SU-DHL-6 (cell line): ENCODE data around the gene F3.
"Not testable (repeated sequence)": the region's sequence is repeated elsewhere in the genome, so short reads cannot be mapped to it uniquely, and the experiment has no call there.

Source experiments
- H2AFZ ChIP-seq: fragments of 200-600 bp; sonication (generic); 2 replicates; pipeline ENCODE4 v1.6.1; 2014; ENCODE audit warnings: low read depth, mild to moderate bottlenecking, moderate library complexity, mixed read lengths, antibody characterized with exemption, low read length; ENCODE audit not compliant: severe bottlenecking
- H3F3A ChIP-seq: fragments of 200-600 bp; shearing (Covaris generic); 2 replicates; pipeline ENCODE4 v1.6.0; 2016; ENCODE audit warnings: antibody characterized with exemption, mild to moderate bottlenecking; ENCODE audit not compliant: insufficient read depth
- H3K27ac ChIP-seq: fragments of 200-600 bp; sonication (generic); 2 replicates; pipeline ENCODE4 v1.5.1; 2016; ENCODE audit warnings: low read depth, mild to moderate bottlenecking, low read length, moderate library complexity, mixed read lengths
- H3K27me3 ChIP-seq: fragments of 200-600 bp; sonication (generic), shearing (Covaris generic); 2 replicates; pipeline ENCODE4 v1.6.0; 2014; ENCODE audit warnings: mild to moderate bottlenecking, low read length
- H3K36me3 ChIP-seq: fragments of 200-600 bp; sonication (generic); 2 replicates; pipeline ENCODE4 v1.6.1; 2014; ENCODE audit warnings: mild to moderate bottlenecking, low read length, mixed read lengths
- H3K4me2 ChIP-seq: fragments of 300-600, 200-600 bp; shearing (Covaris generic), sonication (generic); 2 replicates; pipeline ENCODE4 v1.6.0; 2014; ENCODE audit warnings: low read length, low read depth, mild to moderate bottlenecking; ENCODE audit not compliant: poor library complexity, severe bottlenecking
- H3K4me3 ChIP-seq: fragments of 200-600 bp; sonication (generic); 2 replicates; pipeline ENCODE4 v1.5.1; 2014; ENCODE audit warnings: antibody characterized with exemption, low read length, mild to moderate bottlenecking, mixed read lengths; ENCODE audit not compliant: insufficient read depth, poor library complexity, severe bottlenecking
- H3K79me2 ChIP-seq: fragments of 200-600 bp; sonication (generic); 2 replicates; pipeline ENCODE4 v1.6.1; 2014; ENCODE audit warnings: mild to moderate bottlenecking, low read length, moderate library complexity; ENCODE audit not compliant: insufficient read depth
- H3K9ac ChIP-seq: fragments of 200-600 bp; sonication (generic); 2 replicates; pipeline ENCODE4 v1.7.0; 2014; ENCODE audit warnings: mild to moderate bottlenecking, low read length
- H3K9me2 ChIP-seq: fragments of 200-600 bp; sonication (generic); replicated peaks from 2 replicates; pipeline ENCODE4 v1.6.1; 2014; ENCODE audit warnings: low read length; ENCODE audit not compliant: insufficient read depth
- H3K9me3 ChIP-seq: fragments of 200-600 bp; sonication (generic); 2 replicates; pipeline ENCODE4 v1.6.1; 2014; ENCODE audit warnings: low read length, mixed read lengths; ENCODE audit not compliant: insufficient read depth
- H4K20me1 ChIP-seq: fragments of 200-600 bp; sonication (generic); 2 replicates; pipeline ENCODE4 v1.6.1; 2014; ENCODE audit warnings: low read depth, mild to moderate bottlenecking, antibody characterized with exemption, low read length, moderate library complexity, mixed read lengths
- EZH2phosphoT487 ChIP-seq: fragments of 200-600 bp; sonication (generic), shearing (Covaris generic); conservative IDR thresholded peaks from 2 replicates; pipeline ENCODE4 v1.6.1; 2018; ENCODE audit warnings: mild to moderate bottlenecking, antibody characterized with exemption, low read length, moderate library complexity, mixed read lengths
- TF ChIP-seq, protein P1 (sequence below): fragments of 200-600 bp; sonication (generic); IDR thresholded peaks from one replicate; pipeline ENCODE4 v1.5.1; 2017; ENCODE audit warnings: antibody characterized with exemption, mild to moderate bottlenecking, low read length, moderate library complexity; ENCODE audit not compliant: insufficient read depth, poor library complexity, severe bottlenecking

The F3 gene

DNA sequence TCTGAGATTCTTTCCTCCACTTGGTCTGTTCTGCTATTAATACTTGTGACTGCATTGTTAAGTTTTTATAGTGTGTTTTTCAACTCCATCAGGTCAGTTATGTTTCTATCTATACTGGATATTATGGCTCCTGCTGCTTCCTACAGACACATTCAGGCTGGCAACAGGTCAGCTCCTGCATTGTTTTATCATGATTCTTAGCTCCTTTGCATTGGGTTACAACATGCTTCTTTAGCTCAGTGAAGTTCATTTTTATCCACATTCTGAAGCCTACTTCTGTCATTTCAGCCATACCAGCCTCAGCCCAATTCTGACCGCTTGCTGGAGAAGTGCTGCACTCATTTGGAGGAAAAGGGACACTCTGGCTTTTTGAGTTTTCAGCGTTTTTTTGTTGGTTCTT lies 37.3 kb upstream of the F3 start:
- Histone ChIP-seq H3K27ac (no peak overlapping the region), H3K9me3 (no peaks in the 10 kb centered on the region), H3K4me3 (no peak overlapping the region), H2AFZ (no peak overlapping the region), H3K9ac (no peak overlapping the region), H3K27me3 (no peaks in the 10 kb centered on the region), H3K79me2 (no peaks in the 10 kb centered on the region), H4K20me1 (no peaks in the 10 kb centered on the region), H3K36me3 (no peaks in the 10 kb centered on the region), H3F3A (no peaks in the 10 kb centered on the region), H3K9me2 (no peaks in the 10 kb centered on the region), H3K4me2 (no peak overlapping the region)
- TF ChIP-seq, protein P1, sequence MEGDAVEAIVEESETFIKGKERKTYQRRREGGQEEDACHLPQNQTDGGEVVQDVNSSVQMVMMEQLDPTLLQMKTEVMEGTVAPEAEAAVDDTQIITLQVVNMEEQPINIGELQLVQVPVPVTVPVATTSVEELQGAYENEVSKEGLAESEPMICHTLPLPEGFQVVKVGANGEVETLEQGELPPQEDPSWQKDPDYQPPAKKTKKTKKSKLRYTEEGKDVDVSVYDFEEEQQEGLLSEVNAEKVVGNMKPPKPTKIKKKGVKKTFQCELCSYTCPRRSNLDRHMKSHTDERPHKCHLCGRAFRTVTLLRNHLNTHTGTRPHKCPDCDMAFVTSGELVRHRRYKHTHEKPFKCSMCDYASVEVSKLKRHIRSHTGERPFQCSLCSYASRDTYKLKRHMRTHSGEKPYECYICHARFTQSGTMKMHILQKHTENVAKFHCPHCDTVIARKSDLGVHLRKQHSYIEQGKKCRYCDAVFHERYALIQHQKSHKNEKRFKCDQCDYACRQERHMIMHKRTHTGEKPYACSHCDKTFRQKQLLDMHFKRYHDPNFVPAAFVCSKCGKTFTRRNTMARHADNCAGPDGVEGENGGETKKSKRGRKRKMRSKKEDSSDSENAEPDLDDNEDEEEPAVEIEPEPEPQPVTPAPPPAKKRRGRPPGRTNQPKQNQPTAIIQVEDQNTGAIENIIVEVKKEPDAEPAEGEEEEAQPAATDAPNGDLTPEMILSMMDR, result no peak
- TF ChIP-seq EZH2phosphoT487, result no peak

DNA sequence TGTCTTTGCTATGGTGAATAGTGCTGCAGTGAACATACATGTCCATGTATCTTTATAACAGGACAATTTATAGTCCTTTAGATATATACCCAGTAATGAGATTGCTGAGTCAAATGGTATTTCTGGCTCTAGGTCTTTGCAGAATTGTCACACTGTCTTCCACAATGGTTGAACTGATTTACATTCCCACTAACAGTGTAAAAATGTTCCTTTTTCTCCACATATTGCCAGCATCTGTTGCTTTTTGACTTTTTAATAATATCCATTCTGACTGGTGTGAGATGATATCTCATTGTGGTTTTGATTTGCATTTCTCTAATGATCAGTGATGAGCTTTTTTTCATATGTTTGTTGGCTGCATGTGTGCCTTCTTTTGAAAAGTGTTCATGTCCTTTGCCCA lies 32.4 kb upstream of the F3 start:
- not testable (repeated sequence) for H3K79me2 ChIP-seq, H3K36me3 ChIP-seq, H3K27ac ChIP-seq, H3K4me3 ChIP-seq, H2AFZ ChIP-seq, H4K20me1 ChIP-seq, H3K27me3 ChIP-seq, H3K9me2 ChIP-seq, H3F3A ChIP-seq, H3K9ac ChIP-seq, H3K9me3 ChIP-seq, H3K4me2 ChIP-seq

DNA sequence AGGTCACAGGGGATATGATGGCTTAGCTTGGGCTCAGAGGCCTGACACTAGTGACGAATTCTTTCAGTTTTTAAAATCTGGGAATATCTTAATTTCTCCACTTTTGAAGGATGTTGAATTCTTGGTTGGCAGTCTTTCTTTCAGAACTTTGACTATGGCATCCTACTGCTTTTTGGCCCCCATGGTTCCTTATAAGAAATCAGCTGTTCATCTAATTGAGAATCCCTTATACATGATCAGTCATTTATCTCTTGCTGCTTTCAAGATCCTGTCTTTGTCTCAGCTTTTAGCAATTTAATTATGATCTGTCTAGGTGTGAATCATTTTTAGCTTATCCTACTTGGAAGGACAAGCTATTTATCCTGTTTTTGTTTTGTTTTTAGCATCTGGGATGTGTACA lies 31.2 kb upstream of the F3 start:
- no peaks in the 10 kb centered on the region for H3K27me3 ChIP-seq
- no peaks in the 10 kb centered on the region for H3F3A ChIP-seq
- no peak overlapping the region for H3K4me3 ChIP-seq
- H3K79me2 ChIP-seq, result no peaks in the 10 kb centered on the region
- no peaks in the 10 kb centered on the region for H4K20me1 ChIP-seq
- H3K36me3 ChIP-seq, result no peaks in the 10 kb centered on the region
- H3K27ac ChIP-seq, result no peak overlapping the region
- no peaks in the 10 kb centered on the region for H3K9me3 ChIP-seq
- no peaks in the 10 kb centered on the region for H3K9me2 ChIP-seq
- no peak for TF ChIP-seq EZH2phosphoT487
- TF ChIP-seq, protein P1, result no peak
- H3K9ac ChIP-seq, result no peak overlapping the region
- no peak overlapping the region for H3K4me2 ChIP-seq
- H2AFZ ChIP-seq, result no peak overlapping the region

DNA sequence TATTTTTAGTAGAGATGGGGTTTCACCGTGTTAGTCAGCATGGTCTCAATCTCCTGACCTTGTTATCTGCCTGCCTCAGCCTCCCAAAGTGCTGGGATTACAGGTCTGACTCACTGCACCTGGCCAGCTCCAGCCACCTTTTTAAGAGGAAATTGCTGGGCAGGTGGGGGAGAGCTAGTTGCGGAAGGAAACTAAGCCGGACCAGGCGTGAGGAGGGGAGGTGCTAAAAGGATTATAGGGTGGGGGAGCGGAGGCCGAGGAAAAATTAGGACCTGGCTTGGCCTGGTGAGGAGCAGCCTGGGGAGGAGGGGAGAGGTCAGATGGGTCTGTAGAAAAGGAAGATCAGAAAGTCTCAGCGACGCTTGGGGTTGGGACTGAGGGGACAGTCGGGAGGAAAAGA lies 29.4 kb upstream of the F3 start:
- not testable (repeated sequence) for H3K4me2 ChIP-seq, H3K36me3 ChIP-seq, H3K4me3 ChIP-seq, H3F3A ChIP-seq, H3K9me2 ChIP-seq, H3K9ac ChIP-seq, H3K27me3 ChIP-seq, H4K20me1 ChIP-seq, H2AFZ ChIP-seq, H3K79me2 ChIP-seq, H3K9me3 ChIP-seq, H3K27ac ChIP-seq

DNA sequence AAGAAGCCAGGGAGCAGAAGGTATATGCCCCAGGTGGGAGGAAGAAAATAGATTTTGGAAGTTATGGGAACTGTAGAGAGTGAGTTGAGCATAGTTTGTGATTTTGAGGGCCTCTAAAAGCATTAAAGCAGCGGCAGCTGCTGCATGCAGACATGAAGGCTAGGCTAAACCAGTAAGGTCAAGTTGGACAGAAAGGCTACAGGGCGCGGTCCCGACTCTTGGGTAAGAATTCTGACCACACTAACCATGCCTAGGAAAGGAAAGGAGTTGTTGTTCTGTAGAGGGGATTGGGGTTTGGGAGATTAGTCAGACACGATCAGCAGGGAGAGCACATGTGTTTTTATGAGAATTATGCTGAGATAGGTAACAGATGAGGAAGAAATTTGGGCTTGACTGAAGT lies 27.2 kb upstream of the F3 start:
- H3K9me2 ChIP-seq, H3K9me3 ChIP-seq, H3K4me3 ChIP-seq, H3K27me3 ChIP-seq, H3F3A ChIP-seq, H3K4me2 ChIP-seq, H3K27ac ChIP-seq, H2AFZ ChIP-seq, H3K79me2 ChIP-seq, H3K9ac ChIP-seq, H3K36me3 ChIP-seq, H4K20me1 ChIP-seq: not testable (repeated sequence)

- H4K20me1 ChIP-seq, H3K27ac ChIP-seq, H3K4me2 ChIP-seq, H3K4me3 ChIP-seq, H3K79me2 ChIP-seq, H3K36me3 ChIP-seq, H2AFZ ChIP-seq, H3K9ac ChIP-seq, H3F3A ChIP-seq, H3K27me3 ChIP-seq, H3K9me2 ChIP-seq, H3K9me3 ChIP-seq: not testable (repeated sequence)
Observed at GRCh38 chr1:94567975-94568607, 26.5 kb upstream of the F3 start.

DNA sequence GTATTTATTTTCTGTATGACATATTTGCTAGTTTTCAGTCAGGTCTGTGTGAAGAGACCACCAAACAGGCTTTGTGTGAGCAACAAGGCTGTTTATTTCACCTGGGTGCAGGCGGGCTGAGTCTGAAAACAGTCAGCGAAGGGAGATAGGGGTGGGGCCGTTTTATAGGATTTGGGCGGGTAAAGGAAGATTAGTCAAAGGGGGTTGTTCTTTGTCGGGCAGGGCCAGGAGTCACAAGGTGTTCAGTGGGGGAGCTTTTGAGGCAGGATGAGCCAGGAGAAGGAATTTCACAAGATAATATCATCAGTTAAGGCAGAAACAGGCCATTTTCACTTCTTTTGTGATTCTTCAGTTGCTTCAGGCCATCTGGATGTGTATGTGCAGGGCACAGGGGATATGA lies 24.9 kb upstream of the F3 start:
- not testable (repeated sequence) for H4K20me1 ChIP-seq, H3F3A ChIP-seq, H3K4me3 ChIP-seq, H3K27ac ChIP-seq, H3K9me2 ChIP-seq, H2AFZ ChIP-seq, H3K36me3 ChIP-seq, H3K9ac ChIP-seq, H3K4me2 ChIP-seq, H3K79me2 ChIP-seq, H3K27me3 ChIP-seq, H3K9me3 ChIP-seq
